ENCODE measurements around the gene ABLIM2. TPM values are rescaled to one million over a fixed set of nuclear protein-coding genes. Genes with fewer than 3 reads are reported as not detected.

The ABLIM2 gene
- total RNA-seq, 4 donors from 2014 or later, result 10.6 to 31.7 (median 20.3) TPM

DNA sequence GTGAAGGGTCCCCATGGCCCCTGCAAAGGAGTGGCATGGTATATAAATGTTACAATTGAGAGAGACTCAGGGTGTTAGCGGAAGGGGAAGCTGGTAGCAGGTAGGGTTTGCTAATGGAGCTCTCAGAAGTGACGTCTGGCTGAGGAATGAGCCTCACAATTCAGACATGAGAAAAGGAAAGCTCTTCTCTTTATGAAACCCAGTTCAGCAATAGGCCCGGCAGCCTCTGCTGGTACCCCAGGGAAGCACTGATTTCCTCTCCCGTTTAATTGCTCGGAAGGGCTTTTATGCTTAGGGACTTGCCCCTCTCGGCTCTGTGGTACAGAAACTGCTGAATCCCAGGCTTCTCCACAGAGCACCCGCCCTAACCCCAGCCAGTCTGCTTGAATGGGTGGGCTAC, 199.5 kb downstream of the ABLIM2 start:
- H3K4me3 ChIP-seq (ENCODE audit: low read depth, poor library complexity, severe bottlenecking), result no peak overlapping the region
- 82 to 86% methylated on average over 7 of the region's 7 CpGs for WGBS, 2 donors
- DNase-seq (ENCODE audit: low spot score in 2 of 2), result no peak
- intact Hi-C loops (cut with DNase I; ENCODE audit: low total_unique reads), result no loop called here
- TF ChIP-seq, protein P1, sequence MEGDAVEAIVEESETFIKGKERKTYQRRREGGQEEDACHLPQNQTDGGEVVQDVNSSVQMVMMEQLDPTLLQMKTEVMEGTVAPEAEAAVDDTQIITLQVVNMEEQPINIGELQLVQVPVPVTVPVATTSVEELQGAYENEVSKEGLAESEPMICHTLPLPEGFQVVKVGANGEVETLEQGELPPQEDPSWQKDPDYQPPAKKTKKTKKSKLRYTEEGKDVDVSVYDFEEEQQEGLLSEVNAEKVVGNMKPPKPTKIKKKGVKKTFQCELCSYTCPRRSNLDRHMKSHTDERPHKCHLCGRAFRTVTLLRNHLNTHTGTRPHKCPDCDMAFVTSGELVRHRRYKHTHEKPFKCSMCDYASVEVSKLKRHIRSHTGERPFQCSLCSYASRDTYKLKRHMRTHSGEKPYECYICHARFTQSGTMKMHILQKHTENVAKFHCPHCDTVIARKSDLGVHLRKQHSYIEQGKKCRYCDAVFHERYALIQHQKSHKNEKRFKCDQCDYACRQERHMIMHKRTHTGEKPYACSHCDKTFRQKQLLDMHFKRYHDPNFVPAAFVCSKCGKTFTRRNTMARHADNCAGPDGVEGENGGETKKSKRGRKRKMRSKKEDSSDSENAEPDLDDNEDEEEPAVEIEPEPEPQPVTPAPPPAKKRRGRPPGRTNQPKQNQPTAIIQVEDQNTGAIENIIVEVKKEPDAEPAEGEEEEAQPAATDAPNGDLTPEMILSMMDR (IDR thresholded peaks at IDR 0.05), result no peak
- no peak for TF ChIP-seq POLR2A (IDR thresholded peaks at IDR 0.05)

DNA sequence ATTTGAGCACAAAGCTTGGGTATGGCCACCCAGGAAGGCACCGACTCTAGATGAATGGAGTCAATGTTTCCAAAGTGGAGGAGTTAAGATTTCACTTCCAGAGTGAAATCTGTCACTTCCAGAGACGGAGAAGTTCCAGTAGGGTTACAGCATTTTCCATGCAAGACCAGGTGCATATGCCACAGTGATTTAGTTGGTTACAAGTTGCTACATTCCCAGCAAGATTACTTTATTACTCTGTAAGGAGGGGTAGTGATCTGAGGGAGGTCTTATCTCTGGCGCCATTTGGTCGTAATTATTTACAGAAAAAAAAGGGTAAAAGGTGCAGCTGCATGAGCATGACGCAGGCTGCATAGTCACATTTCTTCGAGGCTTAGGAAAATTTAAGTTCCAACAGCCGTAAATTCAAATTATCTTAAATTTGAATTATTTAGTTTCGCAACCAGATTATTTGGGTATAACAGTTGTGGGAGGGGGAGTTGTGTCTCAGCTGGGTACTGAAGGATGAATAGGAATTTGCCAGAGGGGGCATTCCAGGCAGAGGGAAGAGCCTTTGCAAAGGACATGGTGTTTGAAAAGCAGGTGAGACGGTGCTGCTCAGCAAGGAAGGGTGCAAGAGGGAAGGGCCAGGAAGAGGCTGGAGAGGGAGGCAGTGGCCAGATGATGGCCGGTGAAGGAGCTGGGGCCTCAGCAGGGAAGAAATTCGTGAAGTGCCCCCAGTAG, 201.5 kb downstream of the ABLIM2 start:
- intact Hi-C loops (cut with DNase I; ENCODE audit: low total_unique reads), result no loop called here
- no peak overlapping the region for H3K4me3 ChIP-seq (ENCODE audit: low read depth, poor library complexity, severe bottlenecking)
- WGBS, 2 donors, result 77 to 85% methylated on average over 11 of the region's 11 CpGs
- no peak for DNase-seq (ENCODE audit: low spot score in 2 of 2)
- TF ChIP-seq, protein P1 (IDR thresholded peaks at IDR 0.05), result no peak
- no peak for TF ChIP-seq POLR2A (IDR thresholded peaks at IDR 0.05)

DNA sequence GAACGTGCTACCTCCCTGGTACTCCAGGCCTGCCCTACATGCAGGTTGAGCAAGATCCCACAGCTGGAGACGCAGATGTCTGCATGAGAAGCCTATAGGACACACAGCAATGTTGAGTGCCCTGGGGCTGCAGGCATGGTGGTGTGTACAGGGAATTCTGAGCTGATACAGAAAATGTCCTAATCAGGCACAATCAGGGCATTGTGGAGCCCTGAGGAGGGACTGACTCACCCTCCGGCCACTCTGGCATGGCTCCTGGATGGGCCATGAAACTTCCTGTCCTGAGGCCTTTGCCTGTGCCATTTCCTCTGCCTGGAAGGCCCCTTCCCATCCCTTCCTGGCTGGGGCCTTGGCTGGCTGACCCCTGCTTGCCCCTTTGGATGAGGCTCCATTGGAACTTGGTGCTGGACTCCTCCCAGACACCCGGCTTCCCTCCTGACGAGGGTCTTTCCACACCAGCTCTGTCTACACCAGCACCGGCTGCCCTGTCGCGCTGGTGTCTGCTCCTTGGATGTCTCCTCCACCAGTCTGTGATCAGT, 202.3 kb downstream of the ABLIM2 start:
- H3K4me3 ChIP-seq (ENCODE audit: low read depth, poor library complexity, severe bottlenecking), result no peak overlapping the region
- WGBS, 2 donors, result 78 to 89% methylated on average over 8 of the region's 8 CpGs
- TF ChIP-seq POLR2A (IDR thresholded peaks at IDR 0.05), result no peak
- TF ChIP-seq, protein P1 (IDR thresholded peaks at IDR 0.05), result no peak
- intact Hi-C loops (cut with DNase I; ENCODE audit: low total_unique reads), result no loop called here
- DNase-seq (ENCODE audit: low spot score in 2 of 2), result no peak

DNA sequence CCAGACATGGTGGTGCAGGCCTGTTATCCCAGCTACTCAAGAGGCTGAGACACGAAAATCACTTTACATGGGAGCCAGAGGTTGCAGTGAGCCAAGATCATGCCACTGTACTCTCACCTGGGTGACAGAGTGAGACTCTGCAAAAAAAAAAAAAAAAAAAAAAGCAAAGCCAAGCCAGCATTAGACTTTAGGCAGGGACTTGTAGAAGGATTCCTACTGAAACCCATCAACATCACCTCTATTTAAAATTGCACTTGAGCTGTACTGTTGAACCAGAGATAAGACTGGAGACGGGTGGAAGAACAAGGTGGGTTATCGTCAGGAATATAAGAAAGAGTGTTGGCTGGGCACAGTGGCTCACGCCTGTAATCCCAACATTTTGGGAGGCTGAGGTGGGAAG, 203.2 kb downstream of the ABLIM2 start:
- no peak for DNase-seq (ENCODE audit: low spot score in 2 of 2)
- intact Hi-C loops (cut with DNase I; ENCODE audit: low total_unique reads), result no loop called here
- H3K4me3 ChIP-seq (ENCODE audit: low read depth, poor library complexity, severe bottlenecking), result no peak overlapping the region
- TF ChIP-seq, protein P1 (IDR thresholded peaks at IDR 0.05), result no peak
- no peak for TF ChIP-seq POLR2A (IDR thresholded peaks at IDR 0.05)
- 76 to 80% methylated on average over 4 of the region's 4 CpGs for WGBS, 2 donors

DNA sequence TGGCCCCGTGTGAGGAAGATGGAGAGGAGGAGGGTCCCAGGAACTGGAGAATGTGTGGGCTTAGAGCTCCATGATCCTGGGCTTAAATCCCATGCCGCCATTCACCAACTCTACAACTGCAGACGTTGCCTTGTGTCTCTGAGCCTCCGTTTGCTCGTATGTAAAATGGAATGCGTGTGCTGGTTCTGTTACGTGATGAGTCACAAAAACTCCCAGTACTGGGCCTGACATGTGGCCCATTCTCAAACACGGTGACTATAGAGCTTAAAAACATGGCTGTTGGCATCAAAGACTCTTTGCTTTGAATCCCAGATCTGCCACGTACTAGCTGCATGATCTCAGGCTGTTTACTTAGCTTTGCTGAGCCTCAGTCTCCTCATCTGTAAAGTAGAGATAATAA, 206.0 kb downstream of the ABLIM2 start:
- H3K4me3 ChIP-seq (ENCODE audit: low read depth, poor library complexity, severe bottlenecking), result no peak overlapping the region
- intact Hi-C loops (cut with DNase I; ENCODE audit: low total_unique reads), result no loop called here
- TF ChIP-seq, protein P1 (IDR thresholded peaks at IDR 0.05), result no peak
- no peak for TF ChIP-seq POLR2A (IDR thresholded peaks at IDR 0.05)
- 86 to 93% methylated on average over 9 of the region's 9 CpGs for WGBS, 2 donors
- no peak for DNase-seq (ENCODE audit: low spot score in 2 of 2)

Measured in lower leg skin (tissue), 4 donors.